Liver (tissue), 9 donors: ENCODE data around the gene TLL2. TPM values are rescaled to one million over a fixed set of nuclear protein-coding genes. Genes with fewer than 3 reads are reported as not detected.

Experiments
- DNase-seq: peaks from one replicate; pipeline ENCODE4 v3.0.0-alpha.2; 2017; ENCODE audit warnings: low spot score
- H3K27ac ChIP-seq, 2 donors: one replicate each; pipeline ENCODE4 v1.7.0; 2013; ENCODE audit warnings: inconsistent platforms in 2 of 2, low read length in 2 of 2, control low read depth in 1 of 2, low read depth in 1 of 2, mild to moderate bottlenecking in 1 of 2
- H3K27me3 ChIP-seq, 4 donors: one replicate each; pipeline versions ENCODE4 v1.6.1 to v1.7.0; 2013; ENCODE audit warnings: low read length in 3 of 4, inconsistent platforms in 1 of 4, mild to moderate bottlenecking in 1 of 4, moderate library complexity in 1 of 4; ENCODE audit not compliant: control insufficient read depth in 4 of 4, insufficient read depth in 4 of 4
- H3K36me3 ChIP-seq, 4 donors: one replicate each; pipeline versions ENCODE4 v1.6.1 to v1.7.0; 2013; ENCODE audit warnings: low read length in 3 of 4, mild to moderate bottlenecking in 3 of 4, low read depth in 1 of 4, moderate library complexity in 1 of 4; ENCODE audit not compliant: control insufficient read depth in 4 of 4, insufficient read depth in 3 of 4
- H3K4me1 ChIP-seq, 4 donors: one replicate each; pipeline versions ENCODE4 v1.6.1 to v1.7.0; 2013; ENCODE audit warnings: low read length in 3 of 4, mild to moderate bottlenecking in 3 of 4, moderate library complexity in 1 of 4; ENCODE audit not compliant: control insufficient read depth in 4 of 4, insufficient read depth in 4 of 4
- H3K4me3 ChIP-seq, 3 donors: one replicate each; pipeline versions ENCODE4 v1.6.1 to v1.7.0; 2013; ENCODE audit warnings: low read length in 3 of 3, control low read depth in 1 of 3, low read depth in 1 of 3, mild to moderate bottlenecking in 1 of 3
- H3K9ac ChIP-seq, 2 donors: one replicate each; pipeline ENCODE4 v1.7.0; 2013; ENCODE audit warnings: low read length in 2 of 2, mild to moderate bottlenecking in 2 of 2, moderate library complexity in 2 of 2, control low read depth in 1 of 2, low read depth in 1 of 2
- H3K9me3 ChIP-seq, 4 donors: one replicate each; pipeline versions ENCODE4 v1.6.1 to v1.7.0; 2013; ENCODE audit warnings: low read length in 3 of 4; ENCODE audit not compliant: control insufficient read depth in 4 of 4
- ATF3 ChIP-seq: IDR thresholded peaks from 2 replicates; pipeline ENCODE4 v1.6.1; 2016; ENCODE audit warnings: antibody characterized with exemption
- CTCF ChIP-seq: fragments of 150-350 bp; IDR thresholded peaks from 2 replicates; pipeline ENCODE4 v1.5.1; 2017; ENCODE audit warnings: improper control_type of control experiment, low read depth, low read length; ENCODE audit not compliant: missing input control
- EGR1 ChIP-seq, 2 donors: IDR thresholded peaks; 2 replicates each; pipeline ENCODE4 v1.6.1; 2016 to 2018; ENCODE audit warnings: antibody characterized with exemption in 2 of 2, low read depth in 2 of 2
- FOXA2 ChIP-seq: IDR thresholded peaks from 2 replicates; pipeline ENCODE4 v1.6.1; 2016; ENCODE audit warnings: antibody characterized with exemption
- GABPA ChIP-seq, 2 donors: IDR thresholded peaks in 1 of 2; conservative IDR thresholded peaks in 1 of 2; 2 replicates each; pipeline ENCODE4 v1.6.1; 2016; ENCODE audit warnings: antibody characterized with exemption in 2 of 2, mild to moderate bottlenecking in 1 of 2, moderate library complexity in 1 of 2
- HNF4G ChIP-seq: IDR thresholded peaks from 2 replicates; pipeline ENCODE4 v1.6.1; 2016; ENCODE audit warnings: antibody characterized with exemption
- JUND ChIP-seq, 2 donors: IDR thresholded peaks; 2 replicates each; pipeline ENCODE4 v1.6.1; 2016; ENCODE audit warnings: antibody characterized with exemption in 2 of 2
- MAX ChIP-seq: IDR thresholded peaks from 2 replicates; pipeline ENCODE4 v1.6.1; 2016; ENCODE audit warnings: antibody characterized with exemption
- NR2F2 ChIP-seq: IDR thresholded peaks from 2 replicates; pipeline ENCODE4 v1.6.1; 2016; ENCODE audit warnings: antibody characterized with exemption
- RAD21 ChIP-seq, 2 donors: IDR thresholded peaks; 2 replicates each; pipeline ENCODE4 v1.6.1; 2016; ENCODE audit warnings: antibody characterized with exemption in 2 of 2, mild to moderate bottlenecking in 2 of 2
- REST ChIP-seq: IDR thresholded peaks from 2 replicates; pipeline ENCODE4 v1.6.1; 2016; ENCODE audit warnings: antibody characterized with exemption, mild to moderate bottlenecking
- RXRA ChIP-seq, 2 donors: IDR thresholded peaks; 2 replicates each; pipeline ENCODE4 v1.6.1; 2017 to 2018; ENCODE audit warnings: antibody characterized with exemption in 2 of 2, mild to moderate bottlenecking in 1 of 2
- SP1 ChIP-seq: IDR thresholded peaks from 2 replicates; pipeline ENCODE4 v1.6.1; 2018; ENCODE audit warnings: antibody characterized with exemption, mild to moderate bottlenecking
- ZBTB33 ChIP-seq: IDR thresholded peaks from 2 replicates; pipeline ENCODE4 v1.6.1; 2016; ENCODE audit warnings: antibody characterized with exemption
- WGBS: extraction: QIAGEN DNeasy Blood & Tissue Kit; methylation state at CpG from one replicate; pipeline ENCODE4 v1.1.7; 2013; 5-methylcytosine and 5-hydroxymethylcytosine counted together
- polyA plus RNA-seq, 2 donors: library from polyadenylated mRNA; stranded (reverse) in 1 of 2; unstranded in 1 of 2; fragments of 200-250 nt in 1 of 2; fragments of >200 nt in 1 of 2; fragmentation: Nextera tagmentation in 1 of 2; extraction: Ambion mirVana in 1 of 2; gene quantifications; one replicate each; pipeline versions ENCODE4 v1.2.1 to v1.2.3, GENCODE V29; 2013 to 2015
- total RNA-seq, 2 donors: library from RNA; depleted of rRNA; stranded (reverse); fragments of >200 nt; gene quantifications; one replicate each; pipeline ENCODE4 v1.2.3, GENCODE V29; 2014
- donor health status: healthy.
- donor health status: healthy.
- donor health status: healthy.
- donor health status: healthy.
- donor health status: healthy.

TLL2 gene
- total and polyA plus RNA-seq, 4 donors, result 0.06 to 0.19 (median 0.08) TPM; not detected in 1

- WGBS, result 95% methylated on average over 1 of the region's 1 CpG
- no peak for DNase-seq
- Histone ChIP-seq H3K9me3 (no peaks in the 10 kb centered on the region), H3K36me3 (peaks cover 7 to 28% (median 13%) of the 10 kb centered on the region in 4 donors), H3K4me3 (no peak overlapping the region), H3K4me1 (peaks cover 0 to 3% (median 0%) of the 10 kb centered on the region in 4 donors), H3K27ac (no peak overlapping the region), H3K27me3 (no peaks in the 10 kb centered on the region), H3K9ac (no peak overlapping the region)
- no peak for TF ChIP-seq EGR1 (IDR thresholded peaks at IDR 0.05; ENCODE audit: low read depth in 2 of 2)
- TF ChIP-seq HNF4G, result no peak
- no peak for TF ChIP-seq RXRA (IDR thresholded peaks at IDR 0.05)
- no peak for TF ChIP-seq MAX
Measured at GRCh38 chr10:96536129-96536528, 22.4 kb upstream of the TLL2 start.

- Histone ChIP-seq H3K36me3 (peaks cover 9 to 43% (median 21%) of the 10 kb centered on the region in 4 donors), H3K4me1 (peaks cover 0 to 3% (median 0%) of the 10 kb centered on the region in 4 donors), H3K27me3 (no peaks in the 10 kb centered on the region), H3K4me3 (no peak overlapping the region), H3K27ac (no peak overlapping the region), H3K9ac (no peak overlapping the region), H3K9me3 (no peaks in the 10 kb centered on the region)
- DNase-seq, result no peak
- TF ChIP-seq FOXA2 (no peak), GABPA (IDR thresholded peaks at IDR 0.05 in 1 of 2, conservative IDR thresholded peaks at IDR 0.05 in 1 of 2) (no peak), RAD21 (IDR thresholded peaks at IDR 0.05) (no peak), SP1 (no peak), REST (no peak), ATF3 (no peak), RXRA (IDR thresholded peaks at IDR 0.05) (no peak), ZBTB33 (no peak), MAX (no peak), JUND (IDR thresholded peaks at IDR 0.05) (no peak), NR2F2 (no peak), HNF4G (no peak), CTCF (no peak)
- 76% methylated on average over 1 of the region's 1 CpG for WGBS
Measured at GRCh38 chr10:96532523-96532922, 18.8 kb upstream of the TLL2 start.
